ENCODE results near the gene CNKSR2.

CNKSR2 gene

DNA sequence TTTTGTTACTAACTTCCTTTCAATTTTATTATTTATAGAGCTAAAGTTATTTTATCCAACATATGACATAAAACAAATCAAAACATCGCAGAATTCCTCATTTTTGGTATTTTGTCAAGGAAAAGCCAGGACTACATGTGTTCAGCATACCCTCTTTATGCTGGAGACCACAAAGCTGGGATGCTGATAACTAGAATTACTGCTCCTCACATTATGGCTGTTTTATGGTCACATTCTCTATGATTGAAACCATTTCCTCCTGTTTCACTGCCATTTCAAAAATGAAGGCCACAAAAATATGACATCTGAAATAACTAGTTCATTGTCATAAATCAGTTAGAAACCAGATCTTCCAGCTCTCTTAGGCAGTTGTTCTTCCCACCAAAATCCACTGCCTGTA is 242.2 kb downstream of the CNKSR2 start:
- no peak for DNase-seq

DNA sequence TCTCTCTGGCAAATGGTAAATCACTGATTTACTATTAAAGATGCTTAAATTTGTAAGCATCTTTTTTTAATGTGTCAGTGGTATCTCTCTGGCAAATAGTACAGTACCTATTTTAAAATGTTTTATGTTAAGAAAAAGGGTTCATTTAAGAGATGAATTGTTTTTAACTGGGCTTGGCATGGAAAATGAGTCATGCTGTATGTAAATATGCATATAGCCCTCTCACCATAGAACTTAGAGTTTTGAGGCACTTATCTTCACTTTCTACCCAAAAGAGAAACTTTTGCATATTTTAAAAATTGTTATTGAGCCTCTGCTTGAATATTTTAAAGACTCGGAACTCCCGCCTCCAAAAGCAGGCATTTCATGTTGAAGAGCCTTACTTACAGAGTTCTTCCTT is 246.0 kb downstream of the CNKSR2 start:
- DNase-seq, result no peak

DNA sequence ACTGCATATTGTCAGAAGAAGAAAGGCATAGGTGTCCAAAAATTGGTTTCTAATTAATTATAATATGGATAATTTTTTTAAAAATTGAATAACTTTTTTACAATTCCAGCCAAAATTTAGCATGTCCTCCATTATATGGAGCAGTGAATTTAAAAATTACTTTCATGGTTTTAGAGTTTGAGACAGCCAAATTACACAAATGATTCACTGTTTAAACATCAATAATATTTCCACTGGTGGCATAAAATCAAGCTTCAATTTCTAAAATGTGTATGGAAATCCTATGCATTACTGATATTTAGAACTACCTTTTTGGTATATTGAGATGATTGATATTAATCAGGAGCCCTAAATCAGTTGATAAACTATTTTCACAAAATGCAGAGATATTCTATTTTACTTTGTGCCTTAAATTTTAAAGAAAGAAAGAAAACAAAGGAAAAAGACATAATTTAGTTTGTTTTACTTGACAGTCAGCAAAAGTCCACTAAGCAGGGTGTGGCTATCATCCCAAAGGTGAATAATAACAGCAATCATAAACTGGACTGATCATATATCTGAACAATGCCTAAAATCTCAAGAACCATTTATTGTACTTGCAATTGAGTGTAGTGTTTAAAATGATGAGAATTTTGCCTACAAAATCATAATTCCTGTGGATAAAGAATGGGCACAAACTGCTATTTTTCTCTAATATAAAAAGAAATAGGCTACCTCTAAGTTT is 249.7 kb downstream of the CNKSR2 start:
- DNase-seq, result no peak

DNA sequence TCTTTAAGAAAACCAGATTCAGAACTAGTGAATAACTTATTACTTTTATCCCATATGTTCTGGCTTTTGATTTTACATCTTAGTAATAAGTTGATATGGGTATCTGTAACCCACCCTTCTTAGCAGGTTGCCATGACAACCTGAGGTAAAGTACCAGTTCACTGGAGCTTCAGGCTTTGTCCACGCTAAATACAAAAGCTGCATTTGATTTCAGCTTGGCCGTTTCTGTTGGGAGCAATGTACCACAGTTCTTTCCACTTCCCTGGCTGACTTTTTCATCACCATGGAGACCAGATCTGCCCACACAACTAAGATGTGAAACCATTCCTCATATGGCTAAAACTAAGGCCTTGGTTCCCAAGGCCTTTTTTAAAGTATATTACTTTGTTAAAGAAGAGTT is 257.8 kb downstream of the CNKSR2 start:
- DNase-seq, result no peak

DNA sequence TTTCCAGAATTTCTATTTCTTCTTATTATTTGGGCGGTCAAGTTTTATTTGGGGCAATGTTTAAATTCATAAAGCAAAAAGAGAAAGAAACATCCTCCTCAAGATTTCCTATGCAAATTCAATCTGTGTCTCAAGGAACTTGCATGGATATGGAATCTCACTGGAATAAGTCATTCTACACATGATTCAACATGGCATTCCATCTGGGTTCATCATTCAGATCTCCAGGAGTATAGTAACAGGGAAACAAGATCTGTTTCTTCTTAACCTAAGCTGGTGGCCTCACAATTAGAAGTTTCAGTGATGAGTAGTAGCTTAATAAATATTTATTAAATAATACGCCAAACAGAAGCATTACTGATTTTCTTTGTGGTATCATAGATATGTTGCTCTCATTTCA is 264.1 kb downstream of the CNKSR2 start:
- no peak for DNase-seq

DNA sequence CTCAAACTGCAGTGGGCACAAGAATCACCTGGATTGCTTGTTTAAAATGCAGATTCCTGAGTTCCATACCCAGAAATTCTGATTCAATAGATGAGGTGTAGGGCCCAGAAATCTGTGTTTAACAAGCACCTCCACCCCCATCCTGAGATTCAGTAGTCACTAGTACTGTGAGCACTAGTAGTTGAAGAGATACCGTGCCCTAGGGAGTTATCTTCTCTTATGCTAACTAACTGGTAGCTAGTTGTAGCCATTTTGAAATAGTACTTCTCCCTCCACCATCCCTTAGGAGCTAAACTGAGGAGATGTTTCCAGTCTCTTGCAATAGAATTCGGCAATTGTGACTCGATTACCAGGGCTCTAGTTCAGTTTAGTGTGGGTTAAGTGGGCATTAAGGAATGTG is 265.6 kb downstream of the CNKSR2 start:
- no peak for DNase-seq

DNA sequence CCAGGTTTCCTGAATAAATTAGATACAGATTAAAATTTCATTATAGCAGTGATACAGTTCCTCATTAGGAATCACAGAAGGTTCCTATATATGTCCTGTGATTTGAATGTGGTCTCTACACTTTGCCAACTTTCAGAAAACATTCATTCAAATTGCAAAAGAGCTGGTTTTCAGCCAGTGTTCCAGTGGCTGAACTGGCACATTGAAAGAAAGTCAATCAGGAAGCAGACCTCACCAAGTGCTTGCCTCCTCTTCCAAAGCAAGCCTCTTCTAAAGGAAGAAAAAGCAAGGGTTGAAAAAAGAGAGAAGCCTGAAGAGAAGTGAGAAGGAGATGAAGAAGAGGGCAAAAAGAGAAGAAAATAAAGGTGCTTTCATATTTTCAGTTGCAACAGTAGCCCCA is 271.2 kb downstream of the CNKSR2 start:
- DNase-seq, result no peak

DNA sequence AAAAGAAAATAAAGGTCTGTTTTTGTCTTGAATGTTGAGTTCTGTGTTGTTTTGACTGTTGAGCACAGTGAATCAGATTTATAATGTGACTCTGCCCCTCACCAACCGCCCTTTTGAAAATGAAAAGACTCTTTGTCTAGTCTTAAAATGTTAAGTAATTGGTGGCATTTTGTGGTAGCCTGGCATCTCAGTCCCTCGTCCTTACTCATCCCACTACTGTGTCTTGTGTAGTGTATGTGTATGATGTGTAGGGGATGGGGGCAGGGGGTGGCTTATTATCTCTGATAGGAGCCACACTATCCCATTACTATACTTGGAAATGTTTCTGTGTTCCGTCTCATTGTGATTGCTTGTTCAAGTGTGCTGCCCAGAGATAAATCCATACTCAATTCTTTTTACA is 271.7 kb downstream of the CNKSR2 start:
- no peak for DNase-seq

DNA sequence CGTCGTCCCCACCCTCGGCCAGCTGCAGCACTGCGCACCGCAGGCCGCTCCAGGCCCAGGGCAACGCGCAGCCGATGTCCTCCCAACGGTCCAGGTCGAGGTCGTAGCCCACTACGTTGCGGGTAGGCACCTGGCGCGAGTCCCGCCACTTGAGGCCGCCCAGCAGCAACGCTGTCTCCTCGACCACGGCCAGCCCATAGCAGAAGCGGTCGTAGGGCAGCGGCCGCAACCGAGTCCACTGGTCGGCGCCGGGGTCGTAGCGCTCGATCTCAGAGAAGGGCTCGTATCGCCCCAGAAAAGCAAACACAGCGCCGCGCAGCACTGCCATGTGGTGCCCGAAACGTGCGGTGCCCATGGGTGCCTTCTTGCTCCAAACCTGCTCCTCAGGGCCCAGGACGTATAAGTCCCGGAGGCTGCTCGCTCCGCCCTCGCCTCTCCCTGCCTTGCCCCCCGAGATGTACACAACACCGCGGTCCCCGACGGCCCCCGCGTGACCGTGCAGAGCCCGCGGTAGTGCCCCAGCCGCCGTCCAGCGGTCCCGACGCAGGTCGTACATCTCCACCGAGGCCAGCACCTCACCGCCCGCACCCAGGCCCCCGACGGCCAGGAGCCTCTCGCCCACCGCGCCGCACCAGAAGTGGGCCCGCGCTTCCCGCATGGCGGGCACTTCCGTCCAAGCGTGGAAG is 281.8 kb downstream of the CNKSR2 start:
- no peak for DNase-seq

DNA sequence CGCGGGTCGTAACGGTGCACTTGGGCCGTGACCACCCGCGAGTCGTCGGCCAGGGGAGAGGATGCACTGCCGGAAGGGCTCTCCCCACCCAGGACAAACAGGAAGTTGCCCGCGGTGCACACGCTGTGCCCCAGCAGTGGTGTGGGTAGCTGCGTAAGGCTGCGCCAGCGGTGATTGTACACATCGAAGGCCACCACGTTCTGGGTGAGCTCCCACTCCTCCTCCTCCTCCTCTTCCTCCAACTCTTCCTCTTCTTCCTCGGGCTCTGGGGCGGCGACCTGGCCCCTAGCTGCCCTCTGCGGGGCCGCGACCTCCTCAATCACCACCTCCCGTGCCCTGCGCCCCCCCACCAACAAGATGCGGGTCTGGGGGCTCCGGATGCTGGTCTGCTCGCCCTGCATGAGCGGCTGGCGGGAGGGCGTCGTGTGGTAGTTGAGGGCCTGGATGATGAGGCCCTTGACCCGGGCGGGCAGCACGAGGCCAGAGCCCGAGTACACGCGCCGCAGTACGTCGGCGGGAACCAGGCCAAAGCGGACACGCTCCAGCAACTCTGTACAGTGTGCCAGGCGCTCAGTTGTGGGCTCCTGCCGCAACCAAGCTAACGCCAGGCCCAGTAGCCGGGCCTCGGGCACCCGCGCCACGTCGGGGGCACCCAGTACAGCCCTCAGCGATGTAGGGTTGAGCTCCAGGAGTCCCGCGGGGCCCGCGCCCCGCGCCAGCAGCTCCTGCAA is 282.5 kb downstream of the CNKSR2 start:
- no peak for DNase-seq

DNA sequence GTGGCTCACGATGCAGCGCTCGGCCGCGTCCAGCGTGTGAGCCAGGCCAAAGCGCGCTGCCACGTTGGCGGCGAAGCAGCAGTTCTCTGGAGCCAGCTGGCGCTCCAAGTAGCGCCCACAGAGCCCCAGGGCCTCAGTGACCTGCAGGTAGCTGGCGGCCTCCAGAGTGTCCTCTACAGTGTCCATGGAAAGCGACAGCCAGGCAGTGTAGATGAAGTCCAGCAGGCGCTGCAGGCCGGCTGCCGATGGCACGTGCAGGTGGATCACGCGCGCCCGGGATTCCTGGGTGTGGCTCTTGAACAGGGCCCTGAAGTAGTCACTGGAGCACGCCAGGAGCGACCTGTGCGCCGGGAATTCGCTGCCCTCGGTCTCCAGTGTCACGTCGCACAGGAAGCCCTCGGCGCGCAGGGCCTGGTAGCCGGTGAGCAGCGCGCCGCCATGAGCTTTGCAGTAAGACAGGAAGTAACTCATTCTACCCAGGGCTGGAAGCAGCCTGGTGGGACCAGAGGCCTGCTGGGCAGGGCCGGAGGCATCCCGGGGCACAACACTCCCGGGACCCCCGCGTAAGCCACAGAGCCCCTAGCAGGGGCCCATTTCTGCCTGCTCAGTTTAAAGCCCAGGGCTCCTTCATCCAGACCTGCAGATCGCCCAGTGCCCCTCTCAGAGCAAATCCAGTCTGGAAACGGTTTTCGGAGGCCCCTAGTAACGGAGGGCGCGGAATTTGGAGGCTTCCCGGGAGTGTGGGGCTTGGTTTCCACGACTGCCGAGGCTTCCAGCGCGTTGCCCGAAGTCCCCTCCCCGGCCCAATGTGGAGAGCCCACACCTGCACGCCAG is 283.3 kb downstream of the CNKSR2 start:
- no peak for DNase-seq

DNA sequence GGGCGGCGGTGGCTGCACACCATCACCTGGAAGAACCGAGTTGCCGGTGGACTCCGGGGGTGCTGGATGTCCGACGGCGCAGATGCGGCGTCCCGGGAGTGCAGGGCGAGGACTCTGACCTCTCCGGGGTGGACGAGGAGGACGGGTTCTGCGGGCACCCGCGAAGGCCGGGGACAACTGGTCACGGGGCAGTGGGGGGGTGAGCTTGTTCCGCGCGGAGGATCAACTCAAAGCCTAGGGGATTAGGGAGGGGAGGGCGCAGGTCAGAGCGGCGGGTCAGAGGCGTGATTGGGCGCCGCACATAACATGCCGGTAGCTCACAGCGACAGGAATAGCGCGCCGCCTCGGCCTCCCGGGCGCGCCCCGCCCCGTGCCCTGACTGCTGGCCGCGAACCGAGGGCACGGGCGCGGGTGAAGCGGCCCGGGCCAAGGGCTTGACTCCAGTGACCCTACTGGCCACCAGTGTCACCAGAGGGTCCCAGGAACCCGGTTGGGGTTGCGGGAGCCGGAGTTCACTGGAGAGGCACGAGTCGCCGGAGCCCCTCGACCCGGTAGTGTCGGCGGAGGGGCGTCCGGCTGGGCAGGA is 284.0 kb downstream of the CNKSR2 start, which contains the start of gene KLHL34:
KLHL34 (minus strand) TSS at position 179 of the 586 bp plus-strand sequence. CDS start 542 bp downstream, outside the sequence.
- DNase-seq, result no peak

DNA sequence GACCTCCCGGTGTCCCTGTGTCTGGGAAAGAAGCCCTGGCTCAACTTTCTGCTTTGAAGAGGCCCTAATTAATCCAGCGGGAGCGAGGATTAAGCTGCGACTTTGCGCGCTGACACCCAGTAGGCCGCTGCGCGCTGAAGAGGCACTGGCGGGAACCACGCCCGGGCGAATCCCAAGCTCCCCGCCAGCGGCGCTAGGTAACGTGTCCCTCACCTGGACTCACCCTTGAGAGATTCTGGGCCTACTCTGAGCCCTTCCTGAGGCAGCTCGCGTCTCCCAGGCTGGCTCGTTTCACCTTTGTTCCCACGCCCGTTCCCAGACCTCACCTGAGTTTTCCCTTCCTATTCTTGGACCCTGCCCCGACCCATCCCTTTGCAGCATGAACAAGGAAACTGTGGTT is 284.5 kb downstream of the CNKSR2 start:
- DNase-seq, result no peak

DNA sequence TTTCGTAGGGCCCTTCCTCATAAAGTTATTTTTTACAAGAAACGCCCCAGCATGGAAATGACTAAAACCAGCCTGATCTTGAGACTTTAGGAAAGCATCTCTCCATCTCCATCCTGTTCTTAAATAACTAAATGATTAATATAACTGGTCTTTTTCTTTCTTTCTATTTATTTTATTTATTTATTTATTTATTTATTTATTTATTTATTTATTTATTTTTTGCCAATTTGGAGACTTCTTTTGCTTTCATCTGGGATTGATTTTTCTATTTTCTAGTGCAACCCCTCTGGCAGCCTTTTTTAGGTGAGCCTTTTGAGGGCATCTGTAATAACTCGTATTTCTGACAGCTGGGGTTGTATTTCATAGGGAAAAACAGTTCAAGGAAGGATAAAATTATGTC is 285.1 kb downstream of the CNKSR2 start:
- DNase-seq, result no peak

DNA sequence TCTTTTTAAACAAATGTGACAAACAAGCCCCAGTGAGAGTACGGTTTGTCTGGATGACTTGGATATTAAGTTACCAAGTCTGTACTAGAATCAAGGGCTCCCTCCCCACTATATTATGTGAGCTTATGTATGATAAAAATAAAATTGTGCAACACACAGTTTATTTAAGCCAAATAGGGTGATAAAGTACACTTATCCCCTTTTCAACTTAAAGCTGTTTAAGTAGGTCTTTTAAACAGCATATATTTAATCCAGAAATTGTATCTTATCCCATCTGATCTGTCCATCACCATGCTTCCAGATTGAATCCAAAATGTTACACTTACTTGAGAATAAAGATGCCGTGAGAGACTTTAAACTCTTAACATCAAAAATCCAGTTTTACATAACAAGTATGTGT is 285.9 kb downstream of the CNKSR2 start:
- DNase-seq, result no peak

DNA sequence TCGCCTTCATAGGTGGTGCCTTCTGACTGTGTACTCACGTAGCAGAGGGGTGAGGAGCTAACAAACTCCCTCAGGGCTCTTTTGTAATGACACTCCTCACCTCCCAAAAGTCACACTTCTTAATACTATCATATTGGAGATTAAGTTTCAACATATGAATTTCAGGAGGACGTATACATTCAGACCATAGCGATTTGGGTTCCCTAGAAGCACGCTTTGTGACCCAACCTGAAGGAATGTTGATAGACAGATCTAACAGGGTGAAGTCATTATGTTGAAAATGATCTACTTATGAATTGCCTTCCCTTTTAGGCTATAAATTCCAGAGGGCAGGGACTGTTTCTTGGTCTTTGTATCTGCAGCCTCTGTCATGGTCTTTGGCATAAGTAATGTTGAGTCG is 287.1 kb downstream of the CNKSR2 start:
- DNase-seq, result no peak

DNA sequence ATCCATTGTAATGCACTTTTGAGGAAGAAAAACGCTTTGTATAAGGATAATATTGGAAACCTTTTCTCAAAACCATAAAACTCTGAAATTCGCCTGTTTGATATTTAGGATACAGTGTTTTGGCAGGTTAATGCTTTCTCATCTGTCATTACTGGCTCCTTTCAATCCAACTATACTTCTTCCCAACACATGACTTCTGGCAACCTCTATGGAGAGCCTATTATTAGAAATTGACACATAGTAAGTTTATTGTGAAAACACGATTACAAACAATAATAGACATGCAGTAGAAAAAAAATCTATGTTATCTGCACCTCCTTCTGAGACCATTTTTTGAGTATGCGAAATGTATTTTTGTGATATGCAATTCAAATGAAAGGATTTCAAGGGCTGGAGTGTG is 288.5 kb downstream of the CNKSR2 start:
- DNase-seq, result no peak

DNA sequence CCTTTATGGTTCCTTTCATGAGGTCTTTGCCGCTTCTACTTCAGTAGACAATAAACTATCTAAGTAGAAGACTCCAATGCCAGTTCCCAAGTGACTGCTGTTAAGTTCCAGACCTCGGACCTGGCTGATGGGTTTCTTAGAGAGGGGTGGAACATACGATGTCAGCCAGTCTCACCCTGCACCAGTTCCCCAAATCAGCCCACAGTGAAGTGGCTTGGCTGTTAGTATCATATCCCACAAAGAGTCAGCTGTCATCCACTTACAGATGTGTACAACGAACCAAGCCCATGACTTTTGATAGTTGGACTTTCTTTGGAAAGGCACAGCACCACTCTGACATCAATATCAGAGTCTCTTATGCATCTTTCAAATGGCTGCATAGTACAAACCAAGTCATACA is 292.0 kb downstream of the CNKSR2 start:
- no peak for DNase-seq

DNA sequence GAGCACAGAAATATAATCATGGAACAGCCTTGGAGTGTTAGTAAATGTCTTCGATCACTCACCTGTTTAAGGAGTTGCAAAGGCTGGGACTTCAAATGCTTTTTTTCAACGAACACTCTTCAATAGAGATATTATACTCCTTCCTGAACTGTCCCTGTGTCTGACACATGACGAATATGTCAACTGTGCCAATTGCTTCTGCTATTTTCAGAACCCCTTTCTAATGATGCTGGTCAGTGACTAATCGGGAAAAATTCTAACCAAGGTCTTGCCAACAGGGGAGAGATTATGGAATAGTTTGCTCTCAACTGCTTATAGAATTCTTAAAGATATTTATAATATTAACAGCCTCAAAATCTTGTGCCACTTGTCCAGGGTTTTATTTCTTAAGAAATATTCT is 292.5 kb downstream of the CNKSR2 start:
- no peak for DNase-seq

DNA sequence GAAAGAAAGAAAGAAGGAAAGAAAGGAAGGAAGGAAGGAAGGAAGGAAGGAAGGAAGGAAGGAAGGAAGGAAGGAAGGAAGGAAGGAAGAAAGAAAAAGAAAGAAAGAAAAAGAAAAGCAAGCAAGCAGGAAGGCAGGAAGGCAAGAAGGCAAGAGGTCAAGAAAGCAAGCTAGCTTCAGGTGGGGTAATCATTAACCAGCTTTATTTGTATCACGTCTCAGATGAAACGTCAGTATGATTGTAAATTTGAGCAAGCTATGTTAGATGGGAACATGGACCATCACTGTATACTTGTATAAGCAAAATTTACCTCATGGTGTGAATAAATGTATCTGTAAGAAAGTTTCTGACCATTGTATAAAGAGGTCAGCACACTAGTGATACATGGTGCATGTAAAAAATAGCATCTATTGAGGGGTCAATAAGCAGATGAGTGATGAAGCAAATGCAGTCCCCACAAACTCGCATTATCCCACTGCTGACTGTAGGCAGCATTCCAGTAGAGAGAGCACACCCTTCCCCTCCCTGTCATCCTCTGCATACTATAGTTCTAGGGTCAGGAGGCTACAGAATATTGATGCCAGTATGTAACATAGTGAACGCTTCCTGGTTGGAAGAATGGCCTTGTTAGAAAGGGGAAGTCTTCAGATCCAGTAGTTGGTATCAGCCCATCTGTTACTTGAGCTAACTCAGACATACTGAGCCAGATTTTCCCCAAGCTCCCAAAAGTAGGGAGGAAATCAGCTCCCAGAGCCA is 300.4 kb downstream of the CNKSR2 start:
- DNase-seq, result no peak

DNA sequence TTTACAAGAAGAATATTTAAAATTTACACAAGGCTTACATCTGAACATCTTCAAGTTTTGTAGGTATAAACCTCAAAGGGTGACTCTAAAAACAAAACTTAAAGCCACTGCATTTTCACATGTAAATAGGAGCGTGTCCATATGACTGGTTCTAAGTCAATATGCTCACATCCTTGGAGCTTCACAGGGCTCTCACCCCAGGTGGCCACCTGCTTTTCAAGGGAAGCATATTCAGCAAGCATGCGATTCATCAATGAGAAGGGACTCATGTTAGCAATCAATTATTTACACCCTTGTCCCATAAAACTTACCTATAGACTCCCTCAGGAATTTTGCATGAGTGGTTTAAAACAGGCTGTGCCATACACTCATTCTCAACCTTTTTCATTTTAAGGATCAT is 301.7 kb downstream of the CNKSR2 start:
- DNase-seq, result no peak

DNA sequence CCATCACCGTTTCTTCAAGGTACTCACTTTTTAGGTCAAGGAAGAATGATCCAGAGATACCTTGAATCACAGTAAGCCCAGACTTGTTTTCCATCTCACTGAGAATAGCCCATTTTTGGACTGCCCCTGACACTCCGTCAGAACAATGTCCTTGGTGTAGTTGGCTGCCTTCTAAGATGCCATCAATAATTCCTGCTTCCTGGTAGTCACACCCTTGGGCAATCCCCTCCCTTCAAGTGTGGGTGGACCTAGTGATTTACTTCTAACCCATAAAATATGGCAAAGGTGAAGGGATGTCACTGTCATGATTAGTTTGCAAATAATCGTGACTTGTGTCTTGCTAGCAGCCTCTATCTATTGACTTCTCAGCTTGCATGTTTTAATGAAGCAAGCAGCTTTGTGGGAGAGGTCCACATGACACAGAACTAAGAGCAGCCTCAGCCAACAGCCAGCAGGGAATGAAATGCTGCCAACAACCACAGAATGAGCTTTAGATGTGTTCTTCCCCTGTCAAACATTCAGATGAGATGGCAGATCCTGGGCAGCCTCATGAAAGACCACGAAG is 303.9 kb downstream of the CNKSR2 start:
- DNase-seq, result no peak
